GM12878 (cell line): ENCODE measurements around the gene ARHGAP26. TPM values are rescaled to one million over a fixed set of nuclear protein-coding genes. Genes with fewer than 3 reads are reported as not detected.

Experiments used
- BCL3 ChIP-seq: IDR thresholded peaks from 2 replicates; pipeline ENCODE4 v1.6.1; 2011; ENCODE audit warnings: borderline replicate concordance, low read depth, mild to moderate bottlenecking, moderate library complexity, low read length; ENCODE audit not compliant: insufficient read depth, poor library complexity, severe bottlenecking
- CREM ChIP-seq: IDR thresholded peaks from 2 replicates; pipeline ENCODE4 v1.6.1; 2014; ENCODE audit warnings: antibody characterized with exemption, low read depth
- EED ChIP-seq: sonication (generic); IDR thresholded peaks from 2 replicates; pipeline ENCODE4 v1.6.1; 2016; ENCODE audit warnings: antibody characterized with exemption, low read depth
- IRF3 ChIP-seq: fragments of 450-650 bp; IDR thresholded peaks from 2 replicates; pipeline ENCODE4 v1.6.1; 2014; ENCODE audit warnings: mild to moderate bottlenecking
- JUND ChIP-seq: IDR thresholded peaks from 2 replicates; pipeline ENCODE4 v1.6.1; 2012; ENCODE audit warnings: low read depth, mild to moderate bottlenecking, low read length, improper control_type of control experiment, moderate library complexity
- MAX ChIP-seq: IDR thresholded peaks from 2 replicates; pipeline ENCODE4 v1.6.1; 2012; ENCODE audit warnings: low read depth, low read length, improper control_type of control experiment
- MEF2B ChIP-seq: fragments of 450-650 bp; IDR thresholded peaks from 2 replicates; pipeline ENCODE4 v1.6.1; 2018; ENCODE audit warnings: mild to moderate bottlenecking, moderate library complexity; ENCODE audit not compliant: partially characterized antibody, poor library complexity, severe bottlenecking
- MTA3 ChIP-seq: IDR thresholded peaks from 2 replicates; pipeline ENCODE4 v1.6.1; 2012; ENCODE audit warnings: low read length, inconsistent platforms, borderline replicate concordance
- NKRF ChIP-seq: fragments of 450-650 bp; conservative IDR thresholded peaks from 2 replicates; pipeline ENCODE4 v1.6.1; 2017; ENCODE audit warnings: mild to moderate bottlenecking, moderate library complexity
- POLR2A ChIP-seq: IDR thresholded peaks from 2 replicates; pipeline ENCODE4 v1.6.1; 2011; ENCODE audit warnings: low read depth, mild to moderate bottlenecking, low read length
- POLR2AphosphoS2 ChIP-seq: IDR thresholded peaks from 2 replicates; pipeline ENCODE4 v1.6.1; 2011; ENCODE audit warnings: low read depth, mild to moderate bottlenecking, low read length, improper control_type of control experiment, moderate library complexity
- SMAD5 ChIP-seq: IDR thresholded peaks from 2 replicates; pipeline ENCODE4 v1.6.1; 2016; ENCODE audit warnings: antibody characterized with exemption, low read depth
- SPI1 ChIP-seq: IDR thresholded peaks from 2 replicates; pipeline ENCODE4 v1.6.1; 2011; ENCODE audit warnings: low read depth, mild to moderate bottlenecking, low read length, moderate library complexity, borderline replicate concordance; ENCODE audit not compliant: insufficient read depth
- STAT1 ChIP-seq: fragments of 450-650 bp; conservative IDR thresholded peaks from 2 replicates; pipeline ENCODE4 v1.6.1; 2014; ENCODE audit warnings: antibody characterized with exemption, mild to moderate bottlenecking
- USF1 ChIP-seq: IDR thresholded peaks from 2 replicates; pipeline ENCODE4 v1.6.1; 2011; ENCODE audit warnings: borderline replicate concordance, low read depth, mild to moderate bottlenecking, moderate library complexity, mixed read lengths, low read length; ENCODE audit not compliant: insufficient read depth; ENCODE audit errors: extremely low read length
- ZBED1 ChIP-seq: IDR thresholded peaks from 2 replicates; pipeline ENCODE4 v1.6.1; 2016; ENCODE audit warnings: borderline replicate concordance
- polyA plus RNA-seq, 11 experiments: library from polyadenylated mRNA; depleted of rRNA in 4 of 11; unstranded in 6 of 11; stranded (reverse) in 5 of 11; fragments of >200 nt; fragmentation: Nextera tagmentation in 4 of 11; fragmentation: Illumina TruSeq in 1 of 11; extraction: Ambion mirVana in 4 of 11; extraction: Trizol in 1 of 11; gene quantifications; 1 replicate in 1 of 11; 2 replicates in 10 of 11; pipeline versions ENCODE4 v1.2.1 to v1.2.3, GENCODE V29; 2011 to 2016; ENCODE audit warnings: inconsistent platforms in 2 of 11, missing spikeins in 2 of 11, low read depth in 1 of 11
- total RNA-seq, 4 experiments: library from RNA; depleted of rRNA in 3 of 4; stranded (reverse); fragments of >200 nt in 3 of 4; fragmentation: Illumina TruSeq in 1 of 4; extraction: Trizol in 1 of 4; gene quantifications; 2 replicates each; pipeline versions ENCODE4 v1.2.1 to v1.2.3, GENCODE V29; 2013 to 2021

ARHGAP26 gene
- total and polyA plus RNA-seq, 10 of the 15 experiments (the other 5 are each of a cell fraction or from before 2014, with no cell fraction given), result 9.4 to 41.5 (median 19.3) TPM

GRCh38 chr5:143207563-143208364 lies 437.6 kb downstream of the ARHGAP26 start (continued):
- TF ChIP-seq IRF3, result no peak
- peak; percentile 54 for TF ChIP-seq BCL3
- no peak for TF ChIP-seq MEF2B
- no peak for TF ChIP-seq USF1
- TF ChIP-seq EED, result peak; percentile 80
- no peak for TF ChIP-seq MTA3
- no peak for TF ChIP-seq CREM
- peak; percentile 36; the same call in 1 of the 2 replicates for TF ChIP-seq POLR2A
- TF ChIP-seq POLR2AphosphoS2, result peak; percentile 50; the same call in 1 of the 2 replicates
- TF ChIP-seq MAX, result no peak
- TF ChIP-seq SMAD5, result peak; percentile 47
- TF ChIP-seq SPI1, result peak; percentile 62
- TF ChIP-seq NKRF, result no peak
- no peak for TF ChIP-seq JUND
- no peak for TF ChIP-seq STAT1
- TF ChIP-seq ZBED1, result peak; percentile 69; the same call in 1 of the 2 replicates
- TF ChIP-seq, all 136 proteins: peak for 26
